ENCODE results near the gene SMARCAL1.

The SMARCAL1 gene

DNA sequence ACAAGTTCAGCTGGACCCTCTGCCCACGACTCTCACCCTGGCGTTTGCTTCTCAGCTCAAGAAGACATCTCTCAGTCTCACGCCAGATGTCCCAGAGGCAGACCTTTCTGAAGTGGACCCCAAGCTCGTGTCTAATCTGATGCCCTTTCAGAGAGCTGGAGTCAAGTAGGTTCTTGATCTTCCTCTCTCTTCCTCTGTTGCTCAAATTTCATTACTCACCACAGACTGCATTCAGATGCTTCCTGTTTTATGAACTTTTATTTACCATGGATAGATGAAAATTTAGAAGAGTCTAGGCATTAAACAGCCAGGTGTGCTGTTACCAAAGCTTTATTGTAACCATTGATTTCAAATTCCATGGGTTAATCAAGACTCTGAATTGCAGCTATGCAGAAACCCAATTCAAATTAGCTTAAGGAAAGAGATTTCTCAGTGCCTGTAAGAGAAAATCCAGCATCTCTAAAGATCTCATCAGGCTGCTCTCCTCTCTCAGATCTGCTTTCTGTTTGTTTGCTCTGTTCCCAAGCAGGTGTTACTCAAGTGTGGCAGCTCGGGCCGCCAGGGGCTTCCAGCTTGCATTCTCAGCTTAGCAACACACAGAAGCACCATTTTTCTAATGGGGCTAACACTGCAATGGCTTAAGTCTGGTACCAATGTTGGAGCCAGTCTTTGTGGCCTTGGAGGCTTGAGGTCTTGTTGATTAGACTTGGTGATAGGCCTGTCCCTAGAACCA, 16.5 kb downstream of the SMARCAL1 start:
- DNase-seq = no peak

DNA sequence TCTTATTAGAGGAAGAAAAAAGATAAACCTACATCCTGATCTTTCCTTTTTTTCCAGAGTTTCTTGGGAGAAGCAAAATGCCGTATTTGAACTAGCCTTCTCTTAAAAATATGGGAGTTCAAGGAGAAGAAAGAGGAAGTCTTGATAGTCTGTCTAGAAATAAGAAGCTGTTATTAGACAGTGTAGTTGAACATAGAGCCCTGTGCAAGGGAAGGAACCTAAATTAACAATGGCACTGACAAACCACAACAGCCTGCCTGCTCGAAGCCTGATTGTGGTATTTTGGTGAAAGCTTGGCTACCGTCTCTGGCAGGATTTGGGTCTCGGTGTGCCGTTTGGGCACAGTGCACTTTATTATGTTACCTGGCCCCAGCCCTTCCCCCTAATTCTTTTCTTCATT, 17.1 kb downstream of the SMARCAL1 start:
- DNase-seq = no peak

DNA sequence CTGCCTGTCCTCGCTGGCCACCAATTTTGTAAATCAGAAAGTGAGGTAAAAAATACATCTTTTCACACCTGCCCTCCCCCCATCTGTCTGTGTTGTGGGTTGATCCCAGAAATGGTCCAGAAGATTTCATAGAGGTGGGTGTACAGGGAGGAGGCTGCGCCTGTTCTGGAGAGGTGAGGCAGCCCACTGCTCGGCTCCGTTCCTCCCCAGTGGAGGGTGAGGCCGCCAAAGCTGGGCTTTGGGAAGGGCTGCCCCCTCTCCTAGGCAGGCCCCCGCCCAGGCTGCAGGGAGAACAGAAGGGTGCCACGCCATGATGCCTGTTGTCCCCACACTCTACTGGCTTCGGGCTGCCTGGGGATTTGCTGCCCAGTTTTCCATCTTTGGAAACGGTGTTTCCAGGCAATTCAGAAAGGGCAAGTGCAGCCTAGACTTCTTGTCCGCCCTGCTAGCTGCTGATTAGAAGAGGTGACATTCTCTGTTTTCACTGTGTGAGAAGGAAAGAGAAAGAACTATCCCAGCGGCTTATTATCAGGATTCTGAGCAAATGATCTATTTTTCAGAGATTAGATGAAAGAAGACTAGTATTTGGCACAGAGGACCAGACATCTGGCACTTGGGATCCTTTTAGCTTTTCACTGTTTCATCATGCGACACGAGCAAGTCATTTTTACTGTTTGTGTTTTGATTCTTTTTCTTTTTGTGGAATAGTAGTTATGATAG, 18.7 kb downstream of the SMARCAL1 start:
- DNase-seq = no peak

DNA sequence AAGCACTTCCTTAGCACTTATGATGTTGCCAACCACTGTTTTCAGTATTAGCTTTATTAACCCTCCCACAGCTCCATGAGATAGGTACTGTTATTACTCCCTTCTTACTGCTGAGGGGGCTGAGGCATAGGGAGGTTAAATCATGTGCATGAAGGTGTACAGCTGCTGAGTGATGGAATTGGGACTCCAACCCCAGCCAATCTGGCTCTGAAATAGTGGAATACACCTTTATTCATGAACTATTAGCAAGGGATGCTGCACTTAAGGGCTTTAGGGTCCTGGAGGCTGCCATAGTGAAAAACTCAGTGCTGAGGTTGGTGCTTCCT, 19.2 kb downstream of the SMARCAL1 start:
- no peak for DNase-seq

GRCh38 chr2:216436383-216436782, 24.1 kb downstream of the SMARCAL1 start:
- no peak for DNase-seq

DNA sequence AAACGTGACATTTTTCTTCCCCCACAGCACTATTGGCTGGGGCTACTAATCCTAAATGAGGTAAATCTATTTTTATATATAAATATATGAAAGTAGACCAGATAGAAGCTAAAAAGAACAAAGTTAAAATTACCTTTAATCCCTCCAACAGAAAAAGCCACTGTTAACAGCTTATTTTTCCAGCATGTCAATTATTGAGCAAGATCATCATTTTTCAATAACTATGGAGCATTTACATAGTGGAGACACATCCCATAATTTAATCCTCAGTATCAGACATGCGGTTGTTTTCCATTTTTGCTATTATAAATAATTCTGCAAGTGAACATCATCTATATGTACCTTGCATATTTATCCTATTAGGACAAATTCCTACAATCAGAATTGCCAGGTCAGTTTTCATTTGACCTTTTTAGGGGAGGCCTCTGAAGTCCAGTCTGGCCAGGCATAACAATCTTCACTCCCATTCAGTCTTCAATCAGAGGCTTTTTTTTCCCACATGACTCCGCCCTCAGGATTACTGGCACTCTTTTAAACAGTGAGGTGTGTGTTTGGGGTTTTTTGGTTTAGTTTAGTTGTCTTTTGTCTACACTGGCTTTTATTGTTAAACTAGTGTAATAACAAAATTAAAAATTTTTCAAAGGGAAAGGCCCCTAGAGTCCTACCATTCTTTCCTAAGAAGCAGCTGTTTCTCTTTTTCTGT, 29.2 kb downstream of the SMARCAL1 start:
- no peak for DNase-seq

GRCh38 chr2:216445501-216445900, 33.2 kb downstream of the SMARCAL1 start:
- no peak for DNase-seq

DNA sequence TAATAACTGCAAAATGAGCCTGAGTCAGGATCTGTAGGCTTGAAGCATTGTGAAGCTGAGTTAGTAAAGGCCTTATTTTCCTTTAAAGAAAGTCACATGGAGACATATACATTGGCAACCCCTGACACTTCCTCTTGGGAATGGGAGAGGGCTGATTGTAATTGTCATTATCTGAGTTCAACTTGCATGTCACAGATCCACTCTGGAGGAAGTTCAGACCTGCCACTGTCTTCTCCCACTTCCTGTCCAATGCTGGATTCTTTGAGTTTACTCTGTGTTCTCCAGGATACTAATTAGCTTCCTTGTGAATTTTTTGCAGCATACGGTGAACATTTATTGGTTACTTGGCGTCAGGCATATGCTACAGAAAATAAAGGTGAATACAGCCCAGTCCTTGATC, 34.1 kb downstream of the SMARCAL1 start:
- no peak for DNase-seq

DNA sequence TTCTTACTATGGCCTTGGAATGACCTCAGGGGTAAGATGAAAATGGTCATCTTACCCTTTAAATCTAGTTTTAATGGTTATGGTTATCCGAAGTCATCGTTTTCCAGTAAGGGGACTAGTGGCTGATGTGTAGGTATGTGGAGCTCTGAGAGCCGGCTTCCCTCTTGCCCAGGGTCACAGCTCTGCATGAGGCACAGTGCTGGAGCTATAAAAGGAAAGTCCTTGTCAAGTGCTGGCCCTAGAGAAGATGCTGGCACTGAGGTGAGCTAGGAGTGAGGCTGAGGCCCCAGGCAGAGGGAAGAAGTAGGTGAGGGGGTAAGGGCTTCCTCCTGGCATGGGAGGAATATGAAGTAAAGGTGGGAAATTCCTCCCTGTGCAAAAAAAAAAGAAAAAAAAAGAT, 35.0 kb downstream of the SMARCAL1 start:
- DNase-seq = no peak

GRCh38 chr2:216448829-216449228, 36.5 kb downstream of the SMARCAL1 start:
- no peak for DNase-seq

DNA sequence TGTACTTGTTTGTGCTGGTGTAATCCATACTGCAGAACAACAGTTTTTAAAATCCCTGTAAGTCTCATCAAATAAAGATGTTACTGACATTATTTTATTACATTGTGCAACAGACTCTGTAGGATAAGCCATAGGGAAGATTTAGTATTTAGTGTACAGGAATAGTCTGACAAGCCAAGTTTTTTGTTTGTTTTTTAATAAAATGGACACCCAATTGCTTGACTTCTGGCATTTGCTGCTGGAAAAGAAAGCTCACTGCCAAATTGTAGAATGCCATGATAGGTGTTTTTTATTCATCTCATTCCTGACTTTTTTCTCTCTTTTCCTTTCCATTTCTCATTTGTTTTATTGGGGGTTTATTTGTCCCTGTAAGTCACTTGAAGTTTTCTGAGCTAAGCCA, 38.1 kb downstream of the SMARCAL1 start:
- DNase-seq = no peak

- DNase-seq = no peak
Observed at GRCh38 chr2:216450784-216451183, 38.5 kb downstream of the SMARCAL1 start.

- no peak for DNase-seq
Observed at GRCh38 chr2:216453955-216454614, 41.8 kb downstream of the SMARCAL1 start.

GRCh38 chr2:216463148-216463547, 50.9 kb downstream of the SMARCAL1 start:
- DNase-seq = no peak

DNA sequence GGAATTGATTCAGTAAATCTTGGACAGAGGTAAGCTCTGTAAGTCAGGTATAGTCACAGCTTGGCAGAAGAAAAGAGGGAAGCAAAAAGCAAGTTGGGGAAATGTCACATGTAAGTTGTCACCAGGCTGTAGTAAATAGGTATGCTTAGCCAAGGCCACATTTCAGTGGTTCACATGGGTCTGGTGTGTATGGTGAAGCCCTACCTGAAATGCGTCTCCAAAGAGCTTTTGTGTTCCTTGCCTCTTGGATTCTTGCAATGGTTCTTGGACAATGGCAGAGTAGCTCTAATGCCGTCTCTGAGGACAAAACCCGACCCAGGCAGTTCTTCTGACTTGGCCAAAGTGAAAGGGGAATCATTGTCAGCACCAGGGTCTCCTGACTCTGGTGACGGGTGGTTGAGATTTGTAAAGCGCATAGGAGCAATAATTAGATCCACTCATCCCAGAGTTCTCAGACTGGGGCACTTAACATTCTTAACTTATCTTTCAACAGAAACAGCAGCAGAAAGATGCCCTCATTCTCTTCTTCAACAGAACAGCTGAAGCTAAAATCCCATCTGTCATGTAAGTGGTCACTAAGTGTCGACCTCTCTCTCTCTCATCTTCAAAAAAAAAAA, 51.9 kb downstream of the SMARCAL1 start:
- no peak for DNase-seq

DNA sequence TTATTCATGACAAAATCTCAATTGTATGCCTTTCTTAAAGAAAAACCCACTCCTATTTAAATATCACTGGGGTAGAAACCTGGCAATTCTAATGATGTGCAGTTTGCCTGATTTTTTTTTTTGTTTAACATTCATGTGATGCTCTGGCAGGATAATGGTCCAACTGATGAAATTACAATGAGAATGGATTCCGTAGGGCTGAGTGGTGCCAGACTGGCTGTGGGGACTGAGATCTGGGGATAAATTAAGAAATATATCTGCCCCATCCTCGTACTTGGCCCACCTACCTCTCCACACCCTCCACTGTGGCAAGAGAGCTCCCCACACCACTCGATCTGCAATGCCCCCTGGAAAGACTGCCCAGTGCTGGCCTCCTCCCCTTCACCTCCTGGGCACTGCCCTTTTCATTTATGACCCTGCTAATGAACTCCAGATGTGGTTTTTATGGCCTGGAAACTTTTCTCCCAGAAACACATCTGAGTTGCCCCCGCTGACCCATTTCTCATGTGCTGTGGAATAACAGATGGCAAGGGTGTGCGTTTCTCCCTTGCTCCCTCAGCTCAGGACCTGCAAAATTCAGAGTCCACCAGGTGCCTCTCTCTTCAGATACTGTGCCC, 53.4 kb downstream of the SMARCAL1 start:
- DNase-seq = no peak

- DNase-seq = no peak
Observed at GRCh38 chr2:216467845-216468244, 55.6 kb downstream of the SMARCAL1 start.

DNA sequence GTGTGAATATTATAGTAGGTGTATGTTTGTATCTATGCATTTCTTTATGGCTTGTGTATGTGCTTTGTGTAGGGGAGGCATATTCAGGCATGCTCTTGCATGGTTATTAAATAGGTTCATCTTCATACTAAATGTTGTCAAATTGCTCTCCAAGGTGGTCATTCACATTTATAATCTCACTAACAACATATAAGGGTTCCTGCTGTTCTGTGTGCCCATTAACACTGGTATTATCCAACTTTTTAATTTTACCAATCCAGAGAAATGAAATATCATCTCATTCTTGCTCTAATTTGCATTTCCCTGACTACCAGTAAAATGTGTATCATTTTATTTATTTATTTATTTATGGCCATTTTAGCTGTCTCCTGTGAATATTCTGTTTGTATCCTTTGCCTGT, 57.4 kb downstream of the SMARCAL1 start:
- no peak for DNase-seq

DNA sequence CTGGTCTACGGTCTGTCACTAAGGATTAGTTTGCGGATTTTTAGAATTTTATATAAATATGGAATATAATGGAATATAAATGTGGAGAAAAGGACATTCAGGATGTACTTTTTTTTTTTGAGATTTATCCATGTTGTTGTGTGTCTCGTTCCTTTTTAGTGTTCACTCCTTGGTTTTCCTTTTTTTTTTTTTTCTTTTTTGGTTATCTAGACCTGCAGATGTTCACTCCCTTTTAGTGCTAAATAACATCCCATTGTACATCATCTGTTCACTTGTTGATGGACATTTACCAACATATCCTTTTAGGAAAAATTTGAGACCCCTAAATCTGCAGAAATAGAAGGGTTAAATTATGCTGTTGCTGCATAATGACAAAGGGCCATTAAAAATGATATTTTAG, 60.9 kb downstream of the SMARCAL1 start:
- no peak for DNase-seq

- DNase-seq = no peak
Observed at GRCh38 chr2:216474925-216475670, 62.8 kb downstream of the SMARCAL1 start.

GRCh38 chr2:216475767-216476166, 63.5 kb downstream of the SMARCAL1 start:
- no peak for DNase-seq
